Measurements from ENCODE around the gene RASSF4. TPM values are rescaled to one million over a fixed set of nuclear protein-coding genes. Genes with fewer than 3 reads are reported as not detected.

Gene RASSF4
- total and polyA plus RNA-seq, 2 experiments from 2014 or later: 2.1 to 2.3 TPM

DNA sequence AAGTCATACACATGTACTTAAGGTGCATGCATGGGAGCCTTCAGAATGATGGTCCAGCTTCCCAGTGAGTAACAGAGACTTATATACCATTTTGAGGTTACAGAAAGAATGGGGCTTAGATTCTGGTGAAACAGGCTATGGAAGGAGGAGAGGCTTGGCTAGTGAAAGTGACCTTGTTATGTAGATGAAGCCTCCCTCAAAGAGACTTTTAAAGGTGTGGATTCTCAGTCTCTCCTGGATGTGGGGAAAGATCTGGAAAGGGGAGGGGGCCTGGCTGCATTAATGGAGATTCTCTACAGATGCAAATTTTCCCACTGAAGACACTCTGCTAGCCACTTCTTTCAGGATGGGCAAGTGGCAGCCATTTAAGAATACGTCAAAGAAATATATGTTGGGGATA lies 5.5 kb downstream of the RASSF4 start:
- H3K4me1 ChIP-seq (ENCODE audit: insufficient read depth): no peaks in the 10 kb centered on the region
- H3K9ac ChIP-seq: no peak overlapping the region
- WGBS, 2 experiments (ENCODE audit: low coverage in 1 of 2, low lambda C conversion rate in 2 of 2, missing lambda C conversion rate in 2 of 2): 93 to 94% methylated on average over 1 of the region's 1 CpG
- no peak overlapping the region for H3K4me3 ChIP-seq
- in situ Hi-C loops (cut with MboI): no loop called here
- no peaks in the 10 kb centered on the region for H4K20me1 ChIP-seq (ENCODE audit: insufficient read depth)
- no peaks in the 10 kb centered on the region for H3K9me3 ChIP-seq (ENCODE audit: low read depth)
- H3K27ac ChIP-seq: no peak overlapping the region
- H3K4me2 ChIP-seq (ENCODE audit: unreplicated experiment): no peak overlapping the region
- no peaks in the 10 kb centered on the region for H3K9me2 ChIP-seq (ENCODE audit: insufficient read depth)
- no peaks in the 10 kb centered on the region for H3K36me3 ChIP-seq (ENCODE audit: low read depth)
- H3K27me3 ChIP-seq (replicated peaks; ENCODE audit: insufficient read depth): no peaks in the 10 kb centered on the region
- no peak for DNase-seq
- no peaks in the 10 kb centered on the region for H3F3A ChIP-seq (ENCODE audit: insufficient read depth)
- no peaks in the 10 kb centered on the region for H3K79me2 ChIP-seq (ENCODE audit: insufficient read depth)
- TF ChIP-seq EZH2phosphoT487 (IDR thresholded peaks at IDR 0.05; ENCODE audit: insufficient read depth, low read depth) (no peak), EZH2 (IDR thresholded peaks at IDR 0.05; ENCODE audit: insufficient read depth, poor library complexity, severe bottlenecking) (no peak)
- no peak overlapping the region for H2AFZ ChIP-seq

DNA sequence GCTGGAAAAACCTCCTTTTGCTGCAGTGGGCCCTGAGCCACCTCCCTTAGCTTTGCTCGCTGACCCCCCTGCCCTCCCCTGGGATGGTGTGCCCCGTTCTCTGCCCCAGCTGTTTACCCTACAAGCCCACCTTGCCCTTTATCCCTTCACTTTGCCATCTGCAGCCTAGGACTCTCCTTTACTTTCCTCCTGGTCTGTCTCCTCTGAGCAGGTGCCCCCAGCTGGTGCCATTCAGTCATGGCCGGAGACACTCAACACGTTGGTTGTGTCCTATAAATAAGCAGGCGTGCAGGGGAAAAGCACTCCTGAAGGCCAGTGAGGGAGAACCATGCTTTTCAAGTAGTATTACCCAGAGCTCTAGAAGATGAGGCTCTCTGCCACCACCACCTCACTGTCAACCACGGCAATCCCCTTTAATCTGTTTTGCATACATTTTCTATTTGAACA lies 6.1 kb downstream of the RASSF4 start:
- no peaks in the 10 kb centered on the region for H3K27me3 ChIP-seq (replicated peaks; ENCODE audit: insufficient read depth)
- in situ Hi-C loops (cut with MboI): no loop called here
- H3K9me3 ChIP-seq (ENCODE audit: low read depth): no peaks in the 10 kb centered on the region
- no peaks in the 10 kb centered on the region for H3K9me2 ChIP-seq (ENCODE audit: insufficient read depth)
- no peaks in the 10 kb centered on the region for H4K20me1 ChIP-seq (ENCODE audit: insufficient read depth)
- 85 to 90% methylated on average over 6 of the region's 6 CpGs for WGBS, 2 experiments (ENCODE audit: low coverage in 1 of 2, low lambda C conversion rate in 2 of 2, missing lambda C conversion rate in 2 of 2)
- H3K9ac ChIP-seq: no peak overlapping the region
- no peak overlapping the region for H3K4me3 ChIP-seq
- no peaks in the 10 kb centered on the region for H3K4me1 ChIP-seq (ENCODE audit: insufficient read depth)
- no peaks in the 10 kb centered on the region for H3K79me2 ChIP-seq (ENCODE audit: insufficient read depth)
- no peaks in the 10 kb centered on the region for H3K36me3 ChIP-seq (ENCODE audit: low read depth)
- DNase-seq: no peak
- H3F3A ChIP-seq (ENCODE audit: insufficient read depth): no peaks in the 10 kb centered on the region
- TF ChIP-seq EZH2 (IDR thresholded peaks at IDR 0.05; ENCODE audit: insufficient read depth, poor library complexity, severe bottlenecking) (no peak), EZH2phosphoT487 (IDR thresholded peaks at IDR 0.05; ENCODE audit: insufficient read depth, low read depth) (no peak)
- H3K4me2 ChIP-seq (ENCODE audit: unreplicated experiment): no peak overlapping the region
- H2AFZ ChIP-seq: no peak overlapping the region
- H3K27ac ChIP-seq: no peak overlapping the region

DNA sequence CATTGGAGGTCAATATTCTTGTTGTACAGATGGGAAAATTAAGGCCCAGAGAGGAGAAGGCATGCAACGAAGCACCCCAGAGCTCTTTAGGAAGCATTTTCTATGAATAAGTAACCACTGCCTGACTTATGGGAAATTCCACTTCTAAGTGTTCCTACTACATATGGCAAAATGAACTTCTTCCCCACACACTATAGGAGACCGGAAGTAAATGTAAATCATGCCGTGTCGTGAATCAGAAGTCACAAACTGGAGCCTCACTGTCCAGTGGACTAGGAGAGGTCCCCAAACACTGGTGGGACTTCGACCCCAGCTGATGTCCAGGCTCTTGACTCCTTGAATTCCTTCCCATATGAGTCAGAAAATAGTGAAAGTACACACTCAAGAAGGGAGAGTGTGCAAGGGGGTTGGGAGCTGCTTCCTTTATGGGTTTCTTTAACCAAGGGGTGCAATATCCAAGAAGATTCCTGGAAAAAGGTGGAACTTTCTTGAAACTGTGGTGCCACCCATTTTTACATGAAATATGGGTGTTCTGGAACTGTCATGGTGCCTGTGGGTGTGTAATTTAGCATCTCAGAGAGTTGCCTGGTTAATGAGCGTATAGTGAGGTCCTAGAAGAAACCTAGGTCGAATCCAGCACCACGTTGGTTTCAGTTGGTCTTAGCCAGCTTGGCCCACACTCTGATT lies 6.7 kb downstream of the RASSF4 start:
- no peak overlapping the region for H3K4me2 ChIP-seq (ENCODE audit: unreplicated experiment)
- no peaks in the 10 kb centered on the region for H3K79me2 ChIP-seq (ENCODE audit: insufficient read depth)
- H3K36me3 ChIP-seq (ENCODE audit: low read depth): no peaks in the 10 kb centered on the region
- no peaks in the 10 kb centered on the region for H3K9me2 ChIP-seq (ENCODE audit: insufficient read depth)
- H3K4me3 ChIP-seq: no peak overlapping the region
- H3K27ac ChIP-seq: no peak overlapping the region
- H3K9ac ChIP-seq: no peak overlapping the region
- H3K4me1 ChIP-seq (ENCODE audit: insufficient read depth): no peaks in the 10 kb centered on the region
- 79 to 80% methylated on average over 8 of the region's 8 CpGs for WGBS, 2 experiments (ENCODE audit: low coverage in 1 of 2, low lambda C conversion rate in 2 of 2, missing lambda C conversion rate in 2 of 2)
- in situ Hi-C loops (cut with MboI): no loop called here
- no peaks in the 10 kb centered on the region for H3F3A ChIP-seq (ENCODE audit: insufficient read depth)
- H3K27me3 ChIP-seq (replicated peaks; ENCODE audit: insufficient read depth): no peaks in the 10 kb centered on the region
- H3K9me3 ChIP-seq (ENCODE audit: low read depth): no peaks in the 10 kb centered on the region
- H2AFZ ChIP-seq: no peak overlapping the region
- DNase-seq: no peak
- no peaks in the 10 kb centered on the region for H4K20me1 ChIP-seq (ENCODE audit: insufficient read depth)
- TF ChIP-seq EZH2phosphoT487 (IDR thresholded peaks at IDR 0.05; ENCODE audit: insufficient read depth, low read depth) (no peak), EZH2 (IDR thresholded peaks at IDR 0.05; ENCODE audit: insufficient read depth, poor library complexity, severe bottlenecking) (no peak)

DNA sequence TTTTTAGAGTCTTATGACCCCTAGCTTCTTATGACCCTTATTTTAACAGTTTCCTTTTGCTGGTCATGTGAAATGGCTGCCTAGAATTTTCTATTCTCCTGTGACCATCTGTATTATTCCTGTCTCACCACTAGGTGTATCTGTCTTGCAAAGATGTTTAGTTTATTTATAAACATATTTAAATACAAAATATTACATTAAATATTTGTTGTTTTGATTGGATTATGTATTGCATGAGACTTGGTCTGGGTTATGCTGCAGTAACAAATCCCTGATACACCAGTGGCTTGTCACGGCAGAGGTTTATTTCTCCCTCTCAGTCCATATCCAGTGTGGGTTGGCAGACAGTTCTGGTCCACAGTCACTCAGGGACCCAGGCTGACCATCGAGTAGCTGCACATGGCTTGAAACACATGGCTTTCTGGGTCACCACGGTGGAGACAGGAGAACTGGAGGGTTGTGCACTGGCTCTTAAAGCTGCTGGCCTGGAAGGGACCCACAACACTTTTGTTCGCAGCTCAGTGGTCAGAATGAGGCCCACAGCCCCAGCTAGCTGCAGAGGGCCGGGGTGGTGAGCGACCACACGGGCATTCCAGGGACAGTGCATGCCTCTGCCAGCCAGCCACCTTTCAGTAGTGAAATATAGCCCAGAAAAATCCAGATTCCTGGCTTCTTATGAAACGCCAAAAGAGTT lies 7.4 kb downstream of the RASSF4 start:
- 84 to 91% methylated on average over 8 of the region's 8 CpGs for WGBS, 2 experiments (ENCODE audit: low coverage in 1 of 2, low lambda C conversion rate in 2 of 2, missing lambda C conversion rate in 2 of 2)
- Histone ChIP-seq H3K9ac (no peak overlapping the region), H3K27me3 (replicated peaks; ENCODE audit: insufficient read depth) (no peaks in the 10 kb centered on the region), H3K4me3 (no peak overlapping the region), H2AFZ (no peak overlapping the region), H3K4me2 (ENCODE audit: unreplicated experiment) (no peak overlapping the region), H4K20me1 (ENCODE audit: insufficient read depth) (no peaks in the 10 kb centered on the region), H3K9me2 (ENCODE audit: insufficient read depth) (no peaks in the 10 kb centered on the region), H3K9me3 (ENCODE audit: low read depth) (no peaks in the 10 kb centered on the region), H3K79me2 (ENCODE audit: insufficient read depth) (no peaks in the 10 kb centered on the region), H3K36me3 (ENCODE audit: low read depth) (no peaks in the 10 kb centered on the region), H3K27ac (no peak overlapping the region), H3K4me1 (ENCODE audit: insufficient read depth) (no peaks in the 10 kb centered on the region), H3F3A (ENCODE audit: insufficient read depth) (no peaks in the 10 kb centered on the region)
- TF ChIP-seq EZH2 (IDR thresholded peaks at IDR 0.05; ENCODE audit: insufficient read depth, poor library complexity, severe bottlenecking) (no peak), EZH2phosphoT487 (IDR thresholded peaks at IDR 0.05; ENCODE audit: insufficient read depth, low read depth) (no peak)
- in situ Hi-C loops (cut with MboI): no loop called here
- DNase-seq: no peak
